GM18870 (cell line): ENCODE data around the gene PHC1.
A peak's percentile ranks its signal among the peaks of the same experiment; 100 is the strongest.
"Not testable (repeated sequence)": the region's sequence is repeated elsewhere in the genome, so short reads cannot be mapped to it uniquely, and the experiment has no call there.

Source experiments
- ATAC-seq: cut with Tn5 transposase; IDR thresholded peaks from one replicate; pipeline ENCODE4 v1.9.1; 2021; ENCODE audit warnings: moderate library complexity; ENCODE audit not compliant: unreplicated experiment

The PHC1 gene

GRCh38 chr12:8909752-8910151, 4.6 kb upstream of the PHC1 start:
- ATAC-seq = no peak

DNA sequence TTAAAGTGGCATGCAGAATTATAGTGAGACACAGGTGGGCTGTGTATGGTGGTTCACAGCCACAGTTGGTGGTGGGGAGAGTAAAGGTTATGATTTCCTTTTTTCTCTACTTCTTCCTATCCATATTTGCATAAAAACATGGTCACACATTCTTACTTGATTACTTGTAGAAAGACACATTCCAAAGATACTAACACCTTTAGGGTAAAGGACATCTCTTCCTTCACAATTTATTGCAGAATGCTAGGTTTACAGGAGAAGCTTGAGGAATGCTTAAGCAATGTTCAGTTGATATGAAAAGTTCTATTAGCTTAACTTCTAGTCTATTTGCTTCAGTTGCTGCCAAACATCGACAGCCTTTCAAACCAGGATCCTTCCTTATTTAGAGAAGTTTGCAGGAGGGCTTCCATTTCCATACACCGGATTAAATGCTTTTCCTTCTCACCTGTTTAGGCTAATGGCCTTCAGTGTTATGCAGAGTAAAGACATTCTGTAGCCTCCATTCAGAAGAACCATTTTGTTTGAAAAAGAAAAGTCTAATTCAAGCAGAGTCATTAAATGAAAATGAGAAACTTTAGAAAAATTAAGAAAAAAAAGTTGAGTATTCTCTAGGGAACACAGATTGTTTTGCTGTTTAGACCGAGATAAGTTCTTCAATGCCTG, 2.6 kb upstream of the PHC1 start:
- no peak for ATAC-seq

- no peak for ATAC-seq
Measured at GRCh38 chr12:8912914-8913313, 1.4 kb upstream of the PHC1 start.

- no peak for ATAC-seq
Measured at GRCh38 chr12:8913702-8914032, 642 bp upstream of the PHC1 start.

DNA sequence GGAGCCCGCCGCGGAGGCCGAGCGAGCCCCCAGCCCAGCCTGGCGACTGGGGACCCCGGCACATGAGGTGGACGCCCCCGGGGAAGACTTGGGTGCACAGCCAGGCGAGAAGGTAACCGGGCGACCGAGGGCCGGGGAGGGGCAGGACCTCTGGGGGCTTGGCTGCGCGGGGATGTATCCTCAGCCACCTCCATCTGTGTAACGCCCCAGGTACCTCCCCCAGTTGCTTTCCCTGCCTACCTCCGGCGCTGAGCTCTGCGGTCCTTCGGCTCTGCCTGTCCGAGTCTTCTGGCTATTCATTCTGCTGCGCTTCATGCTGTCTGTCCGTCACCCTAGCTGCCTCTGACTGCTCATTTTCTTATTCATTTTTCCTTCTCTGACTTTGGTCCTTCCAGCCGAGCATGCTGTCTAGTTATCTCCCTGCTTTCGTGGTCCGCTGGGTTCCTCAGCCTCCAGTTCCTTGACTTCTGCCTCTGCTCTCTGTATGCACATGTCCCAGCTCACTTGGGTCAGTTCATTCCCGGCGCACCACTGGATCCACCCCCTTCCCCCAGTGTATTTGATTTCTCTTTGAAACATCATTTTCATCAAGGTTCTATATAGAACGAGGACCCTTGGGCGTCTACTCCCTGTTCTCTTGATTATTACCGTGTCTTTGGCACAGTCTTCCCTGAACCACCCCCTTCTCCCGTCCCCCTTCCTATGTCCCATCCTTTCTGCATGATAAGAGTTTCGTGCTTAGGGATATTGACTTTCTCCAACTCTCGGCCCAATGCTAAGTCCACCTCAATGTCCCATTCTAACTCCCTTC, 612 bp downstream of the PHC1 start:
- peak; percentile 47 for ATAC-seq

DNA sequence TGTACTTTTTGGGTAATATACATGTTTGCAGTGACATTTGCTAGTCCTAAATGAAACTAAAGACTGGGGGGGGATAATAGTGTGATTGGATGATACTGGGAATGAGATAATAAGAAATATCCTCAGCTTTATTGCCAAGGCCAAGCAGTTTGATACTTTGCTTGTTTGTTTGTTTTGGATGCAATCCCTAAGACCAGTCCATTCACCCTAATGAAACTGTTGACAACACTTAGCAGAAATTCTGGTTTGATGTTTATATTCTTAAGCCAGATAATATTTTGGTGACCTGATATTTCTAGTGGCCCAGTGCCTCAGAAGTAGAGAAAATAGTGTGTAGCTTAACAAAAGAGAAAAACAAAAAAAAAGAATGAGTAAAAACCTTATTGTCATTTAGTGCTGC, 1.8 kb downstream of the PHC1 start:
- ATAC-seq = no peak

- no peak for ATAC-seq
Measured at GRCh38 chr12:8917031-8917430, 2.7 kb downstream of the PHC1 start.

- ATAC-seq = no peak
Measured at GRCh38 chr12:8917751-8918150, 3.4 kb downstream of the PHC1 start.

DNA sequence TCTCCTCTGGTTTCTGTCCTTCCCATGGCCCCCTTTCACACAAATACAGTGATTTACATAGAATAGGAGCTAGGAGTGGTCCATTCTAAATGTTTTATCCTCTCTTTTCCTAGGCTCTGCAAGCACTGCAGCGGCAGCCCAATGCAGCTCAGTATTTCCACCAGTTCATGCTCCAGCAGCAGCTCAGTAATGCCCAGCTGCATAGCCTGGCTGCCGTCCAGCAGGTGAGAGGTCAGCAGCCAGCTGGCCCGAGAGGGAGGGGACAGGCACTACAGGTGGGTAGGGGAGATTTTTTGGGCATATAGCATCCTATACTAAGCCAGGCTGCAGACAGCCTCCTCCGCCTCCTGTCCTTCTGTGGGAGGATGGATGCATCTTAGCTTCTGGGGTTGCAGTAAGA, 5.3 kb downstream of the PHC1 start:
- not testable (repeated sequence) for ATAC-seq

- no peak for ATAC-seq
Measured at GRCh38 chr12:8922544-8922943, 8.2 kb downstream of the PHC1 start.

- not testable (repeated sequence) for ATAC-seq
Measured at GRCh38 chr12:8930655-8931323, 16.5 kb downstream of the PHC1 start.

GRCh38 chr12:8932464-8932863, 18.2 kb downstream of the PHC1 start:
- ATAC-seq = not testable (repeated sequence)

DNA sequence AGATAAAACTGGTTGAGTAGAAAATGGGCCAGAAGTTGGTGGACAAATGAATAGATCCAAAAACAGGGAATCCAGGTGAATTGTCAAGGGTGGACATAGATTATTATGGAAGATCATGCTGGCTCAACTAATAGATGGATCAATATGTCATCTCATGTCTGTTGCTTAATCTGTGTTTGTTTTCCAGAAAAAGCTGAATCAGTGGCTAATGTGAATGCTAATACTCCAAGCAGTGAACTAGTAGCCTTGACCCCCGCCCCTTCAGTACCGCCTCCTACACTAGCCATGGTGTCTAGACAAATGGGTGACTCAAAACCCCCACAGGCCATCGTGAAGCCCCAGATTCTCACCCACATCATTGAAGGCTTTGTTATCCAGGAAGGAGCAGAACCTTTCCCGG, 19.8 kb downstream of the PHC1 start:
- ATAC-seq = not testable (repeated sequence)

DNA sequence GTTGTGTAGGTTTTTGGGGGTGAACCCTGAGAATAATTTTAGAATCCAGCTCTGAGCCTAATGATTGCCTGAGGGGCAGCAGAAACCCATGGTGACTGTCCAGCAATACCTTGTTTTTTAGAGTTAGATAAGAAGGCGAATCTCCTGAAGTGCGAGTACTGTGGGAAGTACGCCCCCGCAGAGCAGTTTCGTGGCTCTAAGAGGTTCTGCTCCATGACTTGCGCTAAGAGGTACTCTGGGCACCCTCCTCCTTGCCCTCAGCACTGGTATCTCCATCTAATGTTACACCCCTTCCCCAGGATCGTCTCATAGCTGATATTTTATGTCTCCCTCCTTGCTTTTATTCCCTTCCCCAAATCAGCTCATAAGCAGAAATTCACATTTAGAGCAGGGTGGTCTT, 22.4 kb downstream of the PHC1 start:
- ATAC-seq = no peak

DNA sequence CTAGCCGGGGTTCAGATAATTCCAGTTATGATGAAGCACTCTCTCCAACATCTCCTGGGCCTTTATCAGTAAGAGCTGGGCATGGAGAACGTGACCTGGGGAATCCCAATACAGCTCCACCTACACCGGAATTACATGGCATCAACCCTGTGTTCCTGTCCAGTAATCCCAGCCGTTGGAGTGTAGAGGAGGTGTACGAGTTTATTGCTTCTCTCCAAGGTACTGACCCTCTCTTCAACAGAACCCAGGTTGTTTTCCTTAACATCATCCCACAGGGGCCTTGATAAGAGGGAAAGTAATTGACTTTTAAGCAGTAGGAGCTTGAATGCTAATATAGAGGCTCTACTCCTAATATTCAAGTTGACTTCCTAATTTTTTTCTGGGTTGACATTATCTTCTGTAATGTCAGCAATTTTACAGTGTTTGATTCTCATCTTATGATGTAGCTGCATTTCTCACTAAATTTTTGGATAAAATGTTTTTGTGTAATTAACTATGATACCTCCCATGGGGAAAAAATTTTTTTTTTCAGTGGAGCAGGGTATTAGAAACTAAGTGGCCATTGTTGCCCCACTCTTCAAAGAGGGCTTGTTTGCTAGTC, 23.6 kb downstream of the PHC1 start:
- ATAC-seq = not testable (repeated sequence)

DNA sequence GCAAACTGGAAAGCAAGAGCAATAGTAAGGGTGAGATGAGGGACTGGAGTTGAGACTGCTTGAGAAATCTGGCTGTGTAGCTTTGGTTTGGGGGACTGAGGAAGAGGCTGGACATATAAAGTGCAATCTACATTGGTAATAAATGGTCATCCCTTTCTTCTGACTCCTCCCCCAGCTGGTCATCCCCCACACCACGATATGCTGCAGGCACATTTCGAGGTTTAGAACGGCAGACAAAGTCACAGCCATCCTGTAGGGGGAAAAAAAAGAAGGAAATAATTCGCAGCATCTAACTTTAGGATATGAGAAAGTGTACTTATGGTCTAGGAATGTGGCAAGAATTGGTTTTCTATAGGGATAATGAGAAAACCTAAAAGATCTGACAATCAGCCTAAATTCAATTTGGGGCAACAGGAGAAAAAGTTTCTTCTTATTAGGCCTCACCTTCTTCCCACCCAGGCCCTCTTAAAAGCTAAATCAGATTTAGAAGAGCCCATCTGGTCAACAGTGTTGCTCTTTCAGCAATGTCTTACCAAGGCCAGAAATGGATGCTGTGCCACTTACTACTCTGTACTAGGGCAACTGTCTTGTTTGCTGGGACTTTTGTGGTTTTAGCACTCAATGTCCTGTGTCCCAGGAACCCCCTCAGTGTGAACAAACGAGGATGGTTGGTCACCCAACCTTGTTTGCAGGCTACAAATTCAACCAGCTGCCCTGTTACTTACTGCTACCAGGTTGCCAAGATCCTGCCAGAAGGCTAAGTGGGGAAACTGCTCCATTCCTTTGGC, 27.6 kb downstream of the PHC1 start:
- no peak for ATAC-seq

- no peak for ATAC-seq
Measured at GRCh38 chr12:8943565-8944186, 29.4 kb downstream of the PHC1 start.

DNA sequence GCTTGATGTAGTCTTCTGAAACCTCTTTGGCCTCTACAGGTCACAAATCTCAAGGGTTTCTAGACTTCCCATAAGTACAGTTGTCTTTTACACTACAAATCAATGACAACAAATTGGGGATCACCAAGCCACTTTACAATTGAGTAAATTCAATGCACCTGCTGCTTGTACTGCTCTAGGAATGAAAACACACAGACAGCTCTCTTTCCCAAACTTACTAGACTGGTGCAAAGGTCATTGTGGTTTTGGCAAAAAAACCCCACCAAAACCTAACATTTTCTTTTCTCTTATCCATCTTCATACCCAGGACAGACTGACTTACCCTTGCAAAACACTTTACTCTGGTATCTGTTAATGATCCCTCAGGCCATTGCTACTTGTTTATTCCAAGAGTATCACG, 32.4 kb downstream of the PHC1 start:
- ATAC-seq = no peak

DNA sequence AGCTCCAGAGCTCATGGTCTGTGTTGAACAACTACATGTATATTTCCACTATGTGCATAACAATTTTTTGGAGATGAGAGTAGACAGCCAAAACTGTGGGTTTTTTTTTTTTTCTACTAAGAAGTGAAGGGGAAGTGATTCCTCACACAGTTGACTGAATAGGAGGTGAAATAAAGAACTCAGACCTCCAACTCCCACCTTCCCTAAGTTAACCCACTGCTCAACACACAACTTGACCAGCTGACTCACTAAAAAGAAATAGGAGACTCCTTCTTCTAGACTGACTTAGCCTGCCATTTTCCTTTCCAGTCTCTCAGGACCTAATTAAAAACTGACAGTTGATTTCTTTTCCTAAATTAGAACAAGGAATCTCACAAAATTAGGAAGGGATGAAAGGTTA, 33.4 kb downstream of the PHC1 start:
- ATAC-seq = no peak

DNA sequence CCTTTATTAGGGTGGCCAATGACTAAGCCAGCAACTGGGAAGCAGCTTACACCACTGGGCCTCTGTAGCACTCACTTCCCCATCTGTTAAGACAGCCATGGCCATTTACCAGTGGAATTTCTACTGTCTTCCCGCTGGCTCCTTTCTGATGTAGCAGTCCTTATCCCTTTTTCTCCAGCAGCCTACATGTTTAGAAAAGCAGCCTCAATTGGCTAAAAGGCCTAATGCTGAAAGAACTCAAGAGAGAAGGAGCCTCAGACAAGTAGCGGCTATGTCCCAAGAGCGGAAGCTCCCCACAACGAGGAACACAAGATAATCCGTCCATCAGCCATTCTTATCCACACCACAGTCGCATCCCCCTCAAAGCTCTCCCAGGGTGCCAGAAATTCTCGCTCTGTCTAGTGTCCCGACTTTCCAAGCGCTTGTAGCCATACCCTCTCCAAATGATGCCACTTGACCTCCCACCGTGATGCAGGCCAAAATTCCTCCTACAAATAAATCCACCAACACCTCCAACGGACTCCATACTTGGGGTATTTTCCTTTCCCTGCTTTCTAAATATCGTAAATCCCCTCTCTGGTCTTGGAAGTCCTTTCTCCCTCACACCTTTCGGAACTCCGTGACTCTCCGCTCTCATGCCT, 34.5 kb downstream of the PHC1 start:
- ATAC-seq = no peak
